HL-60 (cell line): ENCODE results near the gene POU3F2.

ENCODE experiments used
- DNase-seq, 2 experiments: peaks; one replicate each; pipeline ENCODE4 v3.0.0-alpha.2; 2010 to 2020; ENCODE audit warnings: low read depth in 1 of 2, low spot score in 1 of 2
- H3K27ac ChIP-seq: fragments of 250-450 bp; sonication (Bioruptor Pico); replicated peaks from 2 replicates; pipeline ENCODE4 v1.5.1; 2020; ENCODE audit warnings: mild to moderate bottlenecking, moderate library complexity
- H3K27me3 ChIP-seq: fragments of 250-450 bp; sonication (Bioruptor Pico); 2 replicates; pipeline ENCODE4 v1.5.1; 2021; ENCODE audit warnings: mild to moderate bottlenecking, moderate library complexity; ENCODE audit not compliant: insufficient read depth, poor library complexity, severe bottlenecking
- H3K4me3 ChIP-seq: replicated peaks from 2 replicates; pipeline ENCODE4 v1.5.1; 2011; ENCODE audit warnings: mild to moderate bottlenecking, control low read depth, low read length; ENCODE audit not compliant: insufficient read depth
- CTCF ChIP-seq: IDR thresholded peaks from one replicate; pipeline ENCODE4 v1.5.1; 2011; ENCODE audit warnings: low read length, control low read depth, inconsistent platforms; ENCODE audit not compliant: insufficient read depth
- GABPA ChIP-seq: IDR thresholded peaks from 2 replicates; pipeline ENCODE4 v1.6.1; 2012; ENCODE audit warnings: low read depth
- POLR2AphosphoS5 ChIP-seq: IDR thresholded peaks from 2 replicates; pipeline ENCODE4 v1.6.1; 2012; ENCODE audit warnings: low read depth
- REST ChIP-seq: IDR thresholded peaks from 2 replicates; pipeline ENCODE4 v1.6.1; 2012; ENCODE audit warnings: low read depth; ENCODE audit not compliant: insufficient replicate concordance
- SPI1 ChIP-seq: IDR thresholded peaks from 2 replicates; pipeline ENCODE4 v1.6.1; 2012; ENCODE audit warnings: low read depth, mild to moderate bottlenecking, borderline replicate concordance

POU3F2 gene

GRCh38 chr6:98833307-98834059 lies 891 bp upstream of the POU3F2 start:
- H3K27me3 ChIP-seq = peaks cover 89% of the 10 kb centered on the region
- peak in 1 of 2 experiments; percentile 25 for DNase-seq
- peak overlapping the region; percentile 40 for H3K4me3 ChIP-seq
- TF ChIP-seq GABPA (no peak), CTCF (no peak), SPI1 (no peak), REST (no peak), POLR2AphosphoS5 (no peak)
- H3K27ac ChIP-seq = no peak overlapping the region

- Histone ChIP-seq H3K27me3 (peaks cover 88% of the 10 kb centered on the region), H3K4me3 (no peak overlapping the region)
Measured at GRCh38 chr6:98835149-98836024, 1.0 kb downstream of the POU3F2 start.

More at GRCh38 chr6:98835149-98836024, 1.0 kb downstream of the POU3F2 start:
- no peak for TF ChIP-seq SPI1
- TF ChIP-seq REST = no peak
- no peak for TF ChIP-seq CTCF
- no peak for TF ChIP-seq POLR2AphosphoS5
- no peak for TF ChIP-seq GABPA
- H3K27ac ChIP-seq = no peak overlapping the region
- no peak for DNase-seq
